ENCODE results near the gene NUCKS1. TPM values are rescaled to one million over a fixed set of nuclear protein-coding genes. Genes with fewer than 3 reads are reported as not detected.
A peak's percentile ranks its signal among the peaks of the same experiment; 100 is the strongest.

Gene NUCKS1
- total and polyA plus RNA-seq, 2 of the 13 experiments (the other 11 are each of a cell fraction or from before 2014, with no cell fraction given), result 35.5 to 117 TPM

- TF ChIP-seq ZNF83 (CRISPR knock-in tag; IDR thresholded peaks at IDR 0.05; ENCODE audit: borderline replicate concordance), result no peak
- TF ChIP-seq ZKSCAN1 (IDR thresholded peaks at IDR 0.05; ENCODE audit: low read length), result no peak
- peak; percentile 86 for TF ChIP-seq TBX3 (IDR thresholded peaks at IDR 0.05; ENCODE audit: borderline replicate concordance)
- TF ChIP-seq TOE1 (CRISPR knock-in tag; IDR thresholded peaks at IDR 0.05), result no peak
- TF ChIP-seq CERS6 (CRISPR knock-in tag; IDR thresholded peaks at IDR 0.05), result no peak
- no peak for TF ChIP-seq NFIB (CRISPR knock-in tag; IDR thresholded peaks at IDR 0.05; ENCODE audit: borderline replicate concordance)
- peak; percentile 53; the same call in 1 of the 2 replicates for TF ChIP-seq SMAD1 (CRISPR knock-in tag; IDR thresholded peaks at IDR 0.05; ENCODE audit: borderline replicate concordance, low read depth)
- peak; percentile 53; the same call in 1 of the 2 replicates for TF ChIP-seq GZF1 (CRISPR knock-in tag; IDR thresholded peaks at IDR 0.05)
- no peak; the same call in 1 of the 2 replicates for TF ChIP-seq WIZ (CRISPR knock-in tag; IDR thresholded peaks at IDR 0.05)
- no peak for TF ChIP-seq MBNL3 (CRISPR knock-in tag; conservative IDR thresholded peaks at IDR 0.05)
- no peak for TF ChIP-seq ZNF790 (CRISPR knock-in tag; IDR thresholded peaks at IDR 0.05; ENCODE audit: borderline replicate concordance)
- TF ChIP-seq ETV5 (CRISPR knock-in tag; IDR thresholded peaks at IDR 0.05; ENCODE audit: borderline replicate concordance), result peak; percentile 40; the same call in 1 of the 2 replicates
- TF ChIP-seq ZNF691 (CRISPR knock-in tag; IDR thresholded peaks at IDR 0.05; ENCODE audit: borderline replicate concordance, low read depth), result 0 out of 2 replicates have a peak, but pooled peaks have one; percentile 19
- TF ChIP-seq RAD51 (IDR thresholded peaks at IDR 0.05; ENCODE audit: borderline replicate concordance), result no peak
- no peak; the same call in 1 of the 2 replicates for TF ChIP-seq ZNF367 (CRISPR knock-in tag; IDR thresholded peaks at IDR 0.05; ENCODE audit: borderline replicate concordance)
- TF ChIP-seq KMT2B (CRISPR knock-in tag; IDR thresholded peaks at IDR 0.05), result peak; percentile 56
- no peak for TF ChIP-seq ZNF660 (CRISPR knock-in tag; IDR thresholded peaks at IDR 0.05; ENCODE audit: borderline replicate concordance, low read depth)
- peak; percentile 66; the same call in 1 of the 2 replicates for TF ChIP-seq ARID4A (CRISPR knock-in tag; IDR thresholded peaks at IDR 0.05; ENCODE audit: borderline replicate concordance)
- TF ChIP-seq CREB1 (IDR thresholded peaks at IDR 0.05), result no peak
- TF ChIP-seq CREB1 (CRISPR knock-in tag; IDR thresholded peaks at IDR 0.05), result peak; percentile 17; the same call in 1 of the 2 replicates
- no peak for TF ChIP-seq PCBP2 (optimal IDR thresholded peaks at IDR 0.05; ENCODE audit: low read depth, low read length, poor library complexity, severe bottlenecking)
Observed at GRCh38 chr1:205749234-205750137, 496 bp downstream of the NUCKS1 start (continued).

Data from HepG2 (cell line).